PC-3 (cell line): ENCODE results near the gene SIVA1.

ENCODE experiments used
- EZH2phosphoT487 ChIP-seq: fragments of 300-600 bp; sonication (generic); IDR thresholded peaks from 2 replicates; pipeline ENCODE4 v1.6.1; 2018; ENCODE audit warnings: mild to moderate bottlenecking, antibody characterized with exemption, low read length, borderline replicate concordance
- TF ChIP-seq, protein P1 (sequence below): fragments of 300-600 bp; sonication (generic); conservative IDR thresholded peaks from 2 replicates; pipeline ENCODE4 v1.5.1; 2017; ENCODE audit warnings: antibody characterized with exemption, low read depth, mild to moderate bottlenecking, low read length

DNA sequence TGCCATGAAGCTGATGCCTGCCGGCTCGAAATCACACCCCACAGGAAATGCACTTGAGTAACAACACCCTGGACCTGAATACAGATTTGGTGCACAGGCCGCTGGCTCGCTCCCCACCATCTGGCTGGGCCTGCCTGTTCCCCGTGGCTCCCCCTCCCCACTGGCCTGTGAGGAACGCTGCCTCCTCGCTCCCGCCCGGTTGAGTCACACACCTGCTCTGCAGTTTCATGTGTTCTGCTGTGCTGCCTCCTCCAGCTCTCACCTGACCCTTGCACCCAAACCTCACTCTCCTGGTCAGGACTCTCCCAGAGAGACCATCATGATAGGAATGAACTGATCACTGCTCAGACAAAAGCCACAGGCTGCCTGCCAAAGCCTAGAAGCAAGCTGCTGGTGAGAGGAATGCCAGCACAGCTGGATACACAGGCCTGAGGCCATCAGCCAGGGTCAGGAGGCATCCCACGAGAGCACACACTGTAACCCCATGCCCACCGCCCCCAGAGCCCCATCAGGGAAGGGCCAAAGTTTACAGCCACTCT is 3.8 kb upstream of the SIVA1 start:
- TF ChIP-seq EZH2phosphoT487, result no peak
- TF ChIP-seq, protein P1, sequence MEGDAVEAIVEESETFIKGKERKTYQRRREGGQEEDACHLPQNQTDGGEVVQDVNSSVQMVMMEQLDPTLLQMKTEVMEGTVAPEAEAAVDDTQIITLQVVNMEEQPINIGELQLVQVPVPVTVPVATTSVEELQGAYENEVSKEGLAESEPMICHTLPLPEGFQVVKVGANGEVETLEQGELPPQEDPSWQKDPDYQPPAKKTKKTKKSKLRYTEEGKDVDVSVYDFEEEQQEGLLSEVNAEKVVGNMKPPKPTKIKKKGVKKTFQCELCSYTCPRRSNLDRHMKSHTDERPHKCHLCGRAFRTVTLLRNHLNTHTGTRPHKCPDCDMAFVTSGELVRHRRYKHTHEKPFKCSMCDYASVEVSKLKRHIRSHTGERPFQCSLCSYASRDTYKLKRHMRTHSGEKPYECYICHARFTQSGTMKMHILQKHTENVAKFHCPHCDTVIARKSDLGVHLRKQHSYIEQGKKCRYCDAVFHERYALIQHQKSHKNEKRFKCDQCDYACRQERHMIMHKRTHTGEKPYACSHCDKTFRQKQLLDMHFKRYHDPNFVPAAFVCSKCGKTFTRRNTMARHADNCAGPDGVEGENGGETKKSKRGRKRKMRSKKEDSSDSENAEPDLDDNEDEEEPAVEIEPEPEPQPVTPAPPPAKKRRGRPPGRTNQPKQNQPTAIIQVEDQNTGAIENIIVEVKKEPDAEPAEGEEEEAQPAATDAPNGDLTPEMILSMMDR, result peak; percentile 31; the same call in 1 of the 2 replicates
